Tibial nerve (tissue), 4 donors: ENCODE measurements around the gene NFATC1. TPM values are rescaled to one million over a fixed set of nuclear protein-coding genes. Genes with fewer than 3 reads are reported as not detected.
A peak's percentile ranks its signal among the peaks of the same experiment; 100 is the strongest.

Experiments used
- DNase-seq, 2 donors: peaks; one replicate each; pipeline ENCODE4 v3.0.0-alpha.2; 2019; ENCODE audit warnings: low spot score in 2 of 2
- H3K27ac ChIP-seq, 4 donors: fragments of 200-600 bp; sonication (generic) in 3 of 4; one replicate each; pipeline ENCODE4 v1.5.1; 2017 to 2019; ENCODE audit warnings: mild to moderate bottlenecking in 1 of 4
- H3K27me3 ChIP-seq, 2 donors: fragments of 200-600 bp; sonication (generic) in 1 of 2; one replicate each; pipeline versions ENCODE4 v1.5.1 to v1.6.0; 2017 to 2019
- H3K36me3 ChIP-seq, 3 donors: fragments of 200-600 bp; sonication (generic); one replicate each; pipeline ENCODE4 v1.5.1; 2018 to 2019
- H3K4me1 ChIP-seq, 4 donors: fragments of 200-600 bp; sonication (generic) in 3 of 4; one replicate each; pipeline ENCODE4 v1.5.1; 2017 to 2019
- H3K4me3 ChIP-seq, 4 donors: fragments of 200-600 bp; sonication (generic) in 3 of 4; one replicate each; pipeline ENCODE4 v1.5.1; 2017 to 2019; ENCODE audit warnings: mild to moderate bottlenecking in 1 of 4, moderate library complexity in 1 of 4
- H3K9me3 ChIP-seq, 4 donors: fragments of 200-600 bp; sonication (generic) in 3 of 4; one replicate each; pipeline ENCODE4 v1.5.1; 2017 to 2019
- CTCF ChIP-seq, 5 experiments: fragments of 200-600 bp in 3 of 5; fragments of 450-650 bp in 2 of 5; sonication (generic) in 3 of 5; IDR thresholded peaks; one replicate each; pipeline ENCODE4 v1.5.1; 2016 to 2019; ENCODE audit warnings: antibody characterized with exemption in 5 of 5, mild to moderate bottlenecking in 3 of 5, moderate library complexity in 2 of 5
- EP300 ChIP-seq, 2 donors: sonication (generic); formaldehyde crosslinking; IDR thresholded peaks; one replicate each; pipeline ENCODE4 v1.6.1; 2017; ENCODE audit warnings: antibody characterized with exemption in 2 of 2, mild to moderate bottlenecking in 1 of 2
- POLR2A ChIP-seq, 2 donors: fragments of 450-650 bp; IDR thresholded peaks; one replicate each; pipeline ENCODE4 v1.6.1; 2017; ENCODE audit warnings: antibody characterized with exemption in 2 of 2, mild to moderate bottlenecking in 2 of 2, moderate library complexity in 2 of 2
- WGBS, 2 donors: methylation state at CpG; one replicate each; pipeline ENCODE4 v1.1.5; 2018; 5-methylcytosine and 5-hydroxymethylcytosine counted together
- total RNA-seq, 4 donors: library from RNA; depleted of rRNA; stranded (reverse); fragments of >200 nt; gene quantifications; one replicate each; pipeline ENCODE4 v1.1.0, GENCODE V29; 2016

The NFATC1 gene
- total RNA-seq, 4 donors from 2014 or later, result 33.7 to 48.6 (median 37.8) TPM

- Histone ChIP-seq H3K27ac (peak overlapping the region in 3 of 4 donors; percentile 40 to 83 (median 79)), H3K9me3 (no peaks in the 10 kb centered on the region), H3K4me3 (no peak overlapping the region), H3K36me3 (peaks cover 0 to 8% (median 0%) of the 10 kb centered on the region in 3 donors), H3K4me1 (peaks cover 4 to 68% (median 29%) of the 10 kb centered on the region in 4 donors), H3K27me3 (no peaks in the 10 kb centered on the region)
- no peak for DNase-seq
- no peak for TF ChIP-seq EP300 (IDR thresholded peaks at IDR 0.05)
- no peak for TF ChIP-seq CTCF (IDR thresholded peaks at IDR 0.05)
- no peak for TF ChIP-seq POLR2A (IDR thresholded peaks at IDR 0.05)
- 62 to 69% methylated on average over 12 of the region's 12 CpGs for WGBS, 2 donors
These were observed 29.8 kb downstream of the NFATC1 start for GRCh38 chr18:79425569-79425886.

GRCh38 chr18:79426376-79427300 is 30.9 kb downstream of the NFATC1 start:
- Histone ChIP-seq H3K4me1 (peaks cover 4 to 57% (median 25%) of the 10 kb centered on the region in 4 donors), H3K27me3 (no peaks in the 10 kb centered on the region), H3K4me3 (no peak overlapping the region), H3K27ac (peak overlapping the region in 1 of 4 donors; percentile 79), H3K9me3 (no peaks in the 10 kb centered on the region), H3K36me3 (no peaks in the 10 kb centered on the region)
- DNase-seq, result no peak
- WGBS, 2 donors, result 73 to 79% methylated on average over 24 to 35 of the region's 37 CpGs
- no peak for TF ChIP-seq CTCF (IDR thresholded peaks at IDR 0.05)
- TF ChIP-seq POLR2A (IDR thresholded peaks at IDR 0.05), result no peak
- no peak for TF ChIP-seq EP300 (IDR thresholded peaks at IDR 0.05)

- peak overlapping the region in 2 of 4 donors; percentile 9 to 79 for H3K27ac ChIP-seq
- H3K36me3 ChIP-seq, result peaks cover 0 to 8% (median 0%) of the 10 kb centered on the region in 3 donors
- H3K4me3 ChIP-seq, result no peak overlapping the region
- no peaks in the 10 kb centered on the region for H3K9me3 ChIP-seq
- no peak for DNase-seq
- no peak for TF ChIP-seq POLR2A (IDR thresholded peaks at IDR 0.05)
- H3K4me1 ChIP-seq, result peaks cover 4 to 51% (median 18%) of the 10 kb centered on the region in 4 donors
- 39 to 62% methylated on average over 17 of the region's 29 CpGs for WGBS, 2 donors
- no peaks in the 10 kb centered on the region for H3K27me3 ChIP-seq
These were observed 31.9 kb downstream of the NFATC1 start for GRCh38 chr18:79427368-79428225.

GRCh38 chr18:79428287-79428686 is 32.6 kb downstream of the NFATC1 start:
- peak overlapping the region in 2 of 4 donors; percentile 9 to 42 for H3K27ac ChIP-seq
- H3K4me1 ChIP-seq, result peaks cover 3 to 49% (median 11%) of the 10 kb centered on the region in 4 donors
- TF ChIP-seq EP300 (IDR thresholded peaks at IDR 0.05) (no peak), CTCF (IDR thresholded peaks at IDR 0.05) (no peak), POLR2A (IDR thresholded peaks at IDR 0.05) (no peak)
- H3K9me3 ChIP-seq, result no peaks in the 10 kb centered on the region
- H3K4me3 ChIP-seq, result no peak overlapping the region
- no peak for DNase-seq
- peaks cover 0 to 15% (median 0%) of the 10 kb centered on the region in 3 donors for H3K36me3 ChIP-seq
- 43 to 53% methylated on average over 10 of the region's 10 CpGs for WGBS, 2 donors
- no peaks in the 10 kb centered on the region for H3K27me3 ChIP-seq

GRCh38 chr18:79429381-79429780 is 33.7 kb downstream of the NFATC1 start:
- no peaks in the 10 kb centered on the region for H3K27me3 ChIP-seq
- no peaks in the 10 kb centered on the region for H3K9me3 ChIP-seq
- peaks cover 0 to 38% (median 3%) of the 10 kb centered on the region in 4 donors for H3K4me1 ChIP-seq
- peaks cover 0 to 26% (median 0%) of the 10 kb centered on the region in 3 donors for H3K36me3 ChIP-seq
- 78 to 83% methylated on average over 14 of the region's 14 CpGs for WGBS, 2 donors
- H3K4me3 ChIP-seq, result no peak overlapping the region
- no peak for DNase-seq
- H3K27ac ChIP-seq, result no peak overlapping the region
- TF ChIP-seq POLR2A (IDR thresholded peaks at IDR 0.05), result no peak
- TF ChIP-seq EP300 (IDR thresholded peaks at IDR 0.05), result no peak
- no peak for TF ChIP-seq CTCF (IDR thresholded peaks at IDR 0.05)
